ENCODE measurements around the gene DHH.

DNA sequence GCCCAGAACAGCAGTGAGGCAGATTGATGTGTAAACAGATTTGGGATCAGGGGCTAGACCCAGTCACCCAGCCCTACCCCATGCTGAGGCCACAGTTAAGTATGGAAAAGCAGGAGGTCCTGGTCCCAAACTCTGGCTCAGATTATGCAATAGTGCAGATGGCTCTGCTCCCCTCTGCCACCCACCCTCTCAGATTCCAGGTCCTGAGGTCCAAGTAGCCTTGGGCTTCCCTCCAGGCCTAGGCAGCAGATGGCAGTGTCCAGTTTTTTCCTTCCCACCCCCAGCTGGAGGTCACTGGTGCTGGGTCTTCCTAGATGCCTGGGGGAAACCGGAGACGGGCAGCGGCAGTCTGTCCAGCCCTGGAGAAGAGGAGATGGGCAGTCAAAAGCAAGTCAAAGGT, 2.8 kb upstream of the DHH start:
- no peak for TF ChIP-seq POLR2A (IDR thresholded peaks at IDR 0.05)
- TF ChIP-seq, protein P1, sequence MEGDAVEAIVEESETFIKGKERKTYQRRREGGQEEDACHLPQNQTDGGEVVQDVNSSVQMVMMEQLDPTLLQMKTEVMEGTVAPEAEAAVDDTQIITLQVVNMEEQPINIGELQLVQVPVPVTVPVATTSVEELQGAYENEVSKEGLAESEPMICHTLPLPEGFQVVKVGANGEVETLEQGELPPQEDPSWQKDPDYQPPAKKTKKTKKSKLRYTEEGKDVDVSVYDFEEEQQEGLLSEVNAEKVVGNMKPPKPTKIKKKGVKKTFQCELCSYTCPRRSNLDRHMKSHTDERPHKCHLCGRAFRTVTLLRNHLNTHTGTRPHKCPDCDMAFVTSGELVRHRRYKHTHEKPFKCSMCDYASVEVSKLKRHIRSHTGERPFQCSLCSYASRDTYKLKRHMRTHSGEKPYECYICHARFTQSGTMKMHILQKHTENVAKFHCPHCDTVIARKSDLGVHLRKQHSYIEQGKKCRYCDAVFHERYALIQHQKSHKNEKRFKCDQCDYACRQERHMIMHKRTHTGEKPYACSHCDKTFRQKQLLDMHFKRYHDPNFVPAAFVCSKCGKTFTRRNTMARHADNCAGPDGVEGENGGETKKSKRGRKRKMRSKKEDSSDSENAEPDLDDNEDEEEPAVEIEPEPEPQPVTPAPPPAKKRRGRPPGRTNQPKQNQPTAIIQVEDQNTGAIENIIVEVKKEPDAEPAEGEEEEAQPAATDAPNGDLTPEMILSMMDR (IDR thresholded peaks at IDR 0.05): no peak
